Ovary (tissue), 9 donors: ENCODE data around the gene LTBP4. TPM values are rescaled to one million over a fixed set of nuclear protein-coding genes. Genes with fewer than 3 reads are reported as not detected.

ENCODE experiments used
- DNase-seq, 5 donors: peaks; one replicate each; pipeline ENCODE4 v3.0.0-alpha.2; 2019 to 2020
- H3K27ac ChIP-seq, 2 donors: fragments of 200-600 bp; one replicate each; pipeline versions ENCODE4 v1.5.1 to v1.8.0; 2019 to 2022
- H3K27me3 ChIP-seq: fragments of 200-600 bp; one replicate; pipeline ENCODE4 v1.8.0; 2022
- H3K36me3 ChIP-seq: fragments of 200-600 bp; sonication (generic); one replicate; pipeline ENCODE4 v1.5.1; 2019
- H3K4me1 ChIP-seq: one replicate; pipeline ENCODE4 v1.8.1; 2013; ENCODE audit warnings: mild to moderate bottlenecking, moderate library complexity; ENCODE audit not compliant: insufficient read depth
- H3K4me3 ChIP-seq: fragments of 200-600 bp; sonication (generic); one replicate; pipeline ENCODE4 v1.5.1; 2017
- H3K9me3 ChIP-seq, 2 donors: fragments of 200-600 bp in 1 of 2; sonication (generic) in 1 of 2; one replicate each; pipeline versions ENCODE4 v1.5.1 to v1.8.1; 2013 to 2019; ENCODE audit warnings: mild to moderate bottlenecking in 1 of 2, moderate library complexity in 1 of 2
- EP300 ChIP-seq: sonication (generic); formaldehyde crosslinking; IDR thresholded peaks from one replicate; pipeline ENCODE4 v1.6.1; 2017; ENCODE audit warnings: antibody characterized with exemption
- POLR2A ChIP-seq: fragments of 450-650 bp; IDR thresholded peaks from one replicate; pipeline ENCODE4 v1.6.1; 2017; ENCODE audit warnings: antibody characterized with exemption, mild to moderate bottlenecking, moderate library complexity
- WGBS, 3 donors: extraction: QIAGEN DNeasy Blood & Tissue Kit in 1 of 3; methylation state at CpG; one replicate each; pipeline versions ENCODE4 v1.1.5 to v1.1.7; 2013 to 2017; 5-methylcytosine and 5-hydroxymethylcytosine counted together
- intact Hi-C, 4 donors: fragments of 100-400 bp; cut with DNase I; formaldehyde crosslinking; loops; one replicate each; pipeline versions ENCODE4 v1.11.0 to v1.15.1; 2022 to 2023
- polyA plus RNA-seq, 2 donors: library from polyadenylated mRNA; stranded (reverse); fragments of 200-250 nt in 1 of 2; fragments of 350-450 nt in 1 of 2; fragmentation: Illumina TruSeq in 1 of 2; extraction: RNeasy Lipid Tissue Mini Kit (QIAGEN cat#74804) in 1 of 2; gene quantifications; one replicate each; pipeline ENCODE4 v1.2.3, GENCODE V29; 2013 to 2014
- total RNA-seq, 7 donors: library from RNA; depleted of rRNA in 2 of 7; stranded (reverse); fragments of >200 nt in 2 of 7; fragmentation: NEBNext Ultra II Directional in 3 of 7; extraction: Animal tissue kit (Norgen Biotek cat#: 25700) in 3 of 7; gene quantifications; one replicate each; pipeline versions ENCODE4 v1.1.0 to v1.2.4, GENCODE V29; 2016 to 2023
- TF ChIP-seq, protein P1 (sequence below), 3 donors: fragments of 450-650 bp in 2 of 3; fragments of 200-600 bp in 1 of 3; IDR thresholded peaks; one replicate each; pipeline versions ENCODE4 v1.5.1 to v1.8.0; 2016 to 2022; ENCODE audit warnings: antibody characterized with exemption in 3 of 3, mild to moderate bottlenecking in 1 of 3
- donor health status: DM: no; HTN: no; CAD: no; lungs with moderate emphysema.
- donor health status: DM: no; HTN: no; CAD: no.
- donor health status: Bipolar disorder and iron deficiency.
- donor health status: DM: yes; HTN: yes; CAD: no.
- donor health status: DM: no; HTN: no; CAD: no.
- donor health status: DM: yes; HTN: yes; CAD: no.

Gene LTBP4
- total and polyA plus RNA-seq, 9 donors: 152 to 840 (median 524) TPM

GRCh38 chr19:40617961-40618360 lies 16.8 kb downstream of the LTBP4 start:
- no peaks in the 10 kb centered on the region for H3K36me3 ChIP-seq
- H3K4me3 ChIP-seq: no peak overlapping the region
- intact Hi-C loops: no loop called here
- no peak for DNase-seq
- 62 to 70% (median 63%) methylated on average over 4 of the region's 4 CpGs for WGBS, 3 donors
- H3K4me1 ChIP-seq: peaks cover 4% of the 10 kb centered on the region
- H3K27me3 ChIP-seq: no peaks in the 10 kb centered on the region
- H3K9me3 ChIP-seq: no peaks in the 10 kb centered on the region
- no peak overlapping the region for H3K27ac ChIP-seq
- TF ChIP-seq, protein P1, sequence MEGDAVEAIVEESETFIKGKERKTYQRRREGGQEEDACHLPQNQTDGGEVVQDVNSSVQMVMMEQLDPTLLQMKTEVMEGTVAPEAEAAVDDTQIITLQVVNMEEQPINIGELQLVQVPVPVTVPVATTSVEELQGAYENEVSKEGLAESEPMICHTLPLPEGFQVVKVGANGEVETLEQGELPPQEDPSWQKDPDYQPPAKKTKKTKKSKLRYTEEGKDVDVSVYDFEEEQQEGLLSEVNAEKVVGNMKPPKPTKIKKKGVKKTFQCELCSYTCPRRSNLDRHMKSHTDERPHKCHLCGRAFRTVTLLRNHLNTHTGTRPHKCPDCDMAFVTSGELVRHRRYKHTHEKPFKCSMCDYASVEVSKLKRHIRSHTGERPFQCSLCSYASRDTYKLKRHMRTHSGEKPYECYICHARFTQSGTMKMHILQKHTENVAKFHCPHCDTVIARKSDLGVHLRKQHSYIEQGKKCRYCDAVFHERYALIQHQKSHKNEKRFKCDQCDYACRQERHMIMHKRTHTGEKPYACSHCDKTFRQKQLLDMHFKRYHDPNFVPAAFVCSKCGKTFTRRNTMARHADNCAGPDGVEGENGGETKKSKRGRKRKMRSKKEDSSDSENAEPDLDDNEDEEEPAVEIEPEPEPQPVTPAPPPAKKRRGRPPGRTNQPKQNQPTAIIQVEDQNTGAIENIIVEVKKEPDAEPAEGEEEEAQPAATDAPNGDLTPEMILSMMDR (IDR thresholded peaks at IDR 0.05): no peak
- TF ChIP-seq POLR2A: no peak
- no peak for TF ChIP-seq EP300

- Histone ChIP-seq H3K9me3 (no peaks in the 10 kb centered on the region), H3K4me1 (peaks cover 4% of the 10 kb centered on the region), H3K4me3 (no peak overlapping the region), H3K27ac (no peak overlapping the region), H3K27me3 (no peaks in the 10 kb centered on the region), H3K36me3 (no peaks in the 10 kb centered on the region)
- no peak for DNase-seq
- intact Hi-C loops: no loop called here
- TF ChIP-seq EP300 (no peak), POLR2A (no peak)
- TF ChIP-seq, protein P1 (IDR thresholded peaks at IDR 0.05): no peak
- 67 to 74% (median 73%) methylated on average over 11 of the region's 11 CpGs for WGBS, 3 donors
Measured at GRCh38 chr19:40619333-40620160, 18.4 kb downstream of the LTBP4 start.

GRCh38 chr19:40620161-40620485 lies 19.0 kb downstream of the LTBP4 start:
- H3K9me3 ChIP-seq: no peaks in the 10 kb centered on the region
- no peaks in the 10 kb centered on the region for H3K27me3 ChIP-seq
- no peaks in the 10 kb centered on the region for H3K4me1 ChIP-seq
- 70 to 84% (median 71%) methylated on average over 8 of the region's 8 CpGs for WGBS, 3 donors
- H3K27ac ChIP-seq: no peak overlapping the region
- no peak for DNase-seq
- TF ChIP-seq POLR2A: no peak
- TF ChIP-seq, protein P1 (IDR thresholded peaks at IDR 0.05): no peak
- TF ChIP-seq EP300: no peak
- H3K4me3 ChIP-seq: no peak overlapping the region
- H3K36me3 ChIP-seq: no peaks in the 10 kb centered on the region
- intact Hi-C loops: no loop called here

GRCh38 chr19:40621283-40621682 lies 20.1 kb downstream of the LTBP4 start:
- 50 to 98% (median 78%) methylated on average over 2 of the region's 2 CpGs for WGBS, 3 donors
- H3K4me3 ChIP-seq: no peak overlapping the region
- no peaks in the 10 kb centered on the region for H3K27me3 ChIP-seq
- H3K27ac ChIP-seq: no peak overlapping the region
- TF ChIP-seq EP300 (no peak), POLR2A (no peak)
- TF ChIP-seq, protein P1 (IDR thresholded peaks at IDR 0.05): no peak
- no peaks in the 10 kb centered on the region for H3K9me3 ChIP-seq
- H3K4me1 ChIP-seq: no peaks in the 10 kb centered on the region
- no peak for DNase-seq
- H3K36me3 ChIP-seq: no peaks in the 10 kb centered on the region
- intact Hi-C loops: no loop called here
